ENCODE measurements around the gene LARP6.

The LARP6 gene

DNA sequence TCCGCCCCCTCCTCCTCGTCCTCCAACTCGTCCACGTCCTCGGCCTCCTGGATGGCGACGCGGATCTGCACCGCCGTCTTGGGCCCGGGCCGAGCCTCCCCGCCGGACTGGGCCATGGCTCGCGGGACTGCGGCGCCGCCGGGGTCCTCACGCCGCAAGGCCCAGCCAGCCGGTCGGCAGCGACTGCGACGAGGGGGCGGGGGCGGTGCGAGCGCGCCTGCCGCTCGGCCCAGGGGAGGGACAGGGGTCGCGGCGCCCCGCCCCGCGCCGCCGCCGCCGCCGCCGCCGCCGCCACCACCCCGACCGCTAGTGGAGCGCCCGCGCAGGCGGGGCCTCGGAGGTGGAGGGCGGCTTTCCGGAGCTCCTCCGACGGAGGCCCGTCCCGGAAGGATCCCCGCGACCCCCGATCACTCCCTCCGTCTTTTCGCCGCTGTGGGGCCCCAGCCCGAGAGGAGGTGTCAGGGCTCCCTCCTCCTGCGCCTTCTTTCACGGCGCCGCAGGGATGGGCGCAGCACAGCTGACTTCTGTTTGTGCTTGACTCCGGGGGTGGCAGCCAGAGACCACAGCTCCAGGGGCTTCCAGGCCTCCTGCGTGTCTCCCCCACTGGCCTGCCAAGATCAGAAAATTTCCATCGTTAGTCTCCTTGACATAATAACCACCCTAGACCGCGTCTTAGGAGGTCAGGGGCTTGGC is at the start of gene LARP6:
TSS of gene LARP6 (minus strand) at position 185 of the 693 bp plus-strand sequence. CDS start at position 116, 69 bp downstream.
- no peak within 1 kb of the TSS for H3K4me3 ChIP-seq (ENCODE audit: low read length)
- peaks cover 11% of the 10 kb centered on the region for H3K4me1 ChIP-seq (ENCODE audit: low read length)
- no peak within 1 kb of the TSS for H2AFZ ChIP-seq (ENCODE audit: low read depth, low read length)
- H3K36me3 ChIP-seq (replicated peaks; ENCODE audit: low read depth, low read length) = no peaks in the 10 kb centered on the region
- H3K9ac ChIP-seq (ENCODE audit: low read length) = no peak within 1 kb of the TSS
- H3K27me3 ChIP-seq (ENCODE audit: low read depth, low read length) = peaks cover 28% of the 10 kb centered on the region
- H3K9me3 ChIP-seq (ENCODE audit: insufficient read depth, low read length) = no peaks in the 10 kb centered on the region
- H3K4me2 ChIP-seq (ENCODE audit: low read length) = no peak within 1 kb of the TSS
- no peak for TF ChIP-seq EZH2phosphoT487 (IDR thresholded peaks at IDR 0.05; ENCODE audit: low read depth)
- no peaks in the 10 kb centered on the region for H4K20me1 ChIP-seq (ENCODE audit: insufficient read depth, low read length)
- H3K79me2 ChIP-seq (ENCODE audit: low read length) = no peaks in the 10 kb centered on the region
- no peak within 1 kb of the TSS for H3K27ac ChIP-seq (ENCODE audit: low read length)

DNA sequence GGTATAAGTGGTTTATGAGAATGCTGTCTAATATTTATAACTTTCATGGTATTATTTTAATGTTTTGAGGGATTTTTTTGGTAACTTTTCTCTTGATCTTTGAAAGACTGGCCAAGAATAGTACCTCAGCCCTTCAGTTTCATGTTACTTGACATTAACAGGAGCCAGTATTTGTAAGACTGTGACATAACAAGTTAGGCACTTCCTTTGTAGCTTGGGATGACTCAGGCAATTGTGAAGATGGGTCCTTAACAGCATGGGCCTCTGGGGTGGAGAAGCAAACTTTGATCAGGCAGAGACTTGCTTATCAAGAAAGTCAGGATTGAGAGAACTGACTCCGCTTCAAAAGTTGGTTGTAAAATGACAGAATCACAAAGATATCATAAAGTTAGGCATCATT is 48.1 kb upstream of the LARP6 start:
- Histone ChIP-seq H3K27ac (ENCODE audit: low read length) (no peak overlapping the region), H3K79me2 (ENCODE audit: low read length) (no peaks in the 10 kb centered on the region), H3K4me1 (ENCODE audit: low read length) (no peaks in the 10 kb centered on the region), H3K27me3 (ENCODE audit: low read depth, low read length) (no peaks in the 10 kb centered on the region), H3K9ac (ENCODE audit: low read length) (no peak overlapping the region), H2AFZ (ENCODE audit: low read depth, low read length) (no peak overlapping the region), H3K9me3 (ENCODE audit: insufficient read depth, low read length) (peaks cover 2% of the 10 kb centered on the region; the same call in 1 of the 2 replicates), H3K4me2 (ENCODE audit: low read length) (no peak overlapping the region), H4K20me1 (ENCODE audit: insufficient read depth, low read length) (no peaks in the 10 kb centered on the region), H3K4me3 (ENCODE audit: low read length) (no peak overlapping the region), H3K36me3 (replicated peaks; ENCODE audit: low read depth, low read length) (no peaks in the 10 kb centered on the region)
- TF ChIP-seq, protein P1, sequence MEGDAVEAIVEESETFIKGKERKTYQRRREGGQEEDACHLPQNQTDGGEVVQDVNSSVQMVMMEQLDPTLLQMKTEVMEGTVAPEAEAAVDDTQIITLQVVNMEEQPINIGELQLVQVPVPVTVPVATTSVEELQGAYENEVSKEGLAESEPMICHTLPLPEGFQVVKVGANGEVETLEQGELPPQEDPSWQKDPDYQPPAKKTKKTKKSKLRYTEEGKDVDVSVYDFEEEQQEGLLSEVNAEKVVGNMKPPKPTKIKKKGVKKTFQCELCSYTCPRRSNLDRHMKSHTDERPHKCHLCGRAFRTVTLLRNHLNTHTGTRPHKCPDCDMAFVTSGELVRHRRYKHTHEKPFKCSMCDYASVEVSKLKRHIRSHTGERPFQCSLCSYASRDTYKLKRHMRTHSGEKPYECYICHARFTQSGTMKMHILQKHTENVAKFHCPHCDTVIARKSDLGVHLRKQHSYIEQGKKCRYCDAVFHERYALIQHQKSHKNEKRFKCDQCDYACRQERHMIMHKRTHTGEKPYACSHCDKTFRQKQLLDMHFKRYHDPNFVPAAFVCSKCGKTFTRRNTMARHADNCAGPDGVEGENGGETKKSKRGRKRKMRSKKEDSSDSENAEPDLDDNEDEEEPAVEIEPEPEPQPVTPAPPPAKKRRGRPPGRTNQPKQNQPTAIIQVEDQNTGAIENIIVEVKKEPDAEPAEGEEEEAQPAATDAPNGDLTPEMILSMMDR (IDR thresholded peaks at IDR 0.05; ENCODE audit: low read depth, low read length) = no peak
- TF ChIP-seq EZH2phosphoT487 (IDR thresholded peaks at IDR 0.05; ENCODE audit: low read depth) = no peak

DNA sequence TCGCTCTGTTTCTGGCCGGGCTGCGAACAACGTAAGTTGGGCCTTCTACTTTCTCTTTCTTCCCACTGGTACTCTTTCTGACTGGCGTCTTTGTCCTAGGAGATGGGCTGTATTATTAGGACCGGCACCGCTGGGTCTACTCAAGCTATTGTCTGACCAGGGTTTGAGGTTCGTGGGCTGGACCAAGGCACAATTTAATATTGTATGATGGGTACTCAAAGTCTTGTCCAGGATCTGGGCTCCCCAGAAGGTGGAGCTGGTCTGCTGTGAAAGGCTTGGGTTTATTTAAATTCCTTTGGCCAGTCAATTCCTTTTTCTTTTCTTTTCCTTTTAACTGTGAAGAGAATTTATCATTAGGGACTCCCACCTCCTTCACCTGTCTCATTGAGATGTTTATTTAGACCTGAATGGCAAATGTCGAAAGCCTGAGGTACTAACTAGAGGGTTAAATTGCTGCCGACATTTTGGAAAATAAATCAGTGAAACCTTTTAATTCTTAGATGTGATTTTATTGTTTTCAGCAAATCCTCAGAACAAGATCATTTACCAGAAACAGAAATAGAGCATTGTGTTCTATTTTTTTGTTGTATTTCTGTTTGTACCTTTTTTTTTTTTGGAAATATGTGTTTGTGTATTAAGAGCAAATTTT is 39.1 kb upstream of the LARP6 start:
- H3K79me2 ChIP-seq (ENCODE audit: low read length) = no peaks in the 10 kb centered on the region
- H4K20me1 ChIP-seq (ENCODE audit: insufficient read depth, low read length) = no peaks in the 10 kb centered on the region
- no peak overlapping the region for H3K9ac ChIP-seq (ENCODE audit: low read length)
- H3K4me3 ChIP-seq (ENCODE audit: low read length) = no peak overlapping the region
- no peak overlapping the region for H3K27ac ChIP-seq (ENCODE audit: low read length)
- H3K4me1 ChIP-seq (ENCODE audit: low read length) = peaks cover 13% of the 10 kb centered on the region
- no peaks in the 10 kb centered on the region for H3K36me3 ChIP-seq (replicated peaks; ENCODE audit: low read depth, low read length)
- no peaks in the 10 kb centered on the region for H3K9me3 ChIP-seq (ENCODE audit: insufficient read depth, low read length)
- no peak overlapping the region for H2AFZ ChIP-seq (ENCODE audit: low read depth, low read length)
- TF ChIP-seq, protein P1 (IDR thresholded peaks at IDR 0.05; ENCODE audit: low read depth, low read length) = peak; percentile 50
- no peak for TF ChIP-seq EZH2phosphoT487 (IDR thresholded peaks at IDR 0.05; ENCODE audit: low read depth)
- H3K4me2 ChIP-seq (ENCODE audit: low read length) = no peak overlapping the region
- H3K27me3 ChIP-seq (ENCODE audit: low read depth, low read length) = peaks cover 4% of the 10 kb centered on the region; the same call in 1 of the 2 replicates

DNA sequence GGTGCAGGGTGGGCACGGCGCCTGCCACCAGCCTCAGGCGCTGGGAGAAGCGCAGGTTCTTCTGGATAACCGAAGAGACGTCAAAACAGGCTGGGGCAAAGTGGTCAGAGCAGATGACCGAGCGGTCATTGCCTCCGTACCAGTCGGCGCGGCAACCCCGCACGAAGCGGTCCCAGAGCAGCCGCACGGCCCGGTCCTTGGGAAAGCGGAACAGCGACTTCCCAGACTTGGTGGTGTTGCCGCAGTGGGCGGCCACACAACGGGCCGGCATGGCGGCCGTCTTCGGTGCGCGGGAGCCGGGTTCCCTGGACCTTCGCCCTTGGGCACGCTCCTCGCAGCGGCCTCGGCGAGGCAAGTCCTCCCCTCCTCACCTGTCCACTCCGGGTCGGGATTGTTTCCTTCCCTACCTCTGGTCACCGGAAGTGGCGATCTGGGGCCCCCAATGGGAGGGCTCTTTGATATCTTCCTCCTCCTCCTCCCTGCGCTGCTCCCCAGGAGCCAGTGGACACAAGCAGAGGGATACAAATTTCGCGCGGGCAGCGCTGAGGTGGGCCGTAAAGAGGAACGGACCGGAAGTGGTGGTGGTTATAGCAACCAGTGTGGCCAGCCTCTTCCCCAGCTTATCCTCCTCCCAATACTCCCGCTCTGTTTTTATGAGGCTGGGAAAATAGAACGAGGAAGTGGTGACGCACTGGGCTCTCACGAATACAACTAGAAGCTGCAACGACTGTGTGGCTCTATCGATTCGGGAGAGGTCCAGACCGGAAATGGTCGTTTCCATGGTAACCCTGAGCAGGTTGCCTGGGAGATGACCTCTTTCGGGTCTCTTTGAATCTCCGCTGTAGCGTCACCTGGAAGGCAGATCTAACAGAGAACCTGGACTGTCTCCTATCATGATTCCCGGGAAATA is 38.3 kb upstream of the LARP6 start, which contains the start of the genes LRRC49 and THAP10:
TSS of gene LRRC49 (plus strand) at position 825 of the 910 bp plus-strand sequence. CDS start at position 894, 69 bp downstream.
TSS of gene THAP10 (minus strand) at position 432 of the 910 bp plus-strand sequence. CDS start at position 271, 161 bp downstream.
- TF ChIP-seq EZH2phosphoT487 (IDR thresholded peaks at IDR 0.05; ENCODE audit: low read depth) = no peak
- TF ChIP-seq, protein P1 (IDR thresholded peaks at IDR 0.05; ENCODE audit: low read depth, low read length) = no peak
- peak within 1 kb of the TSS; percentile 44 for H3K4me2 ChIP-seq (ENCODE audit: low read length)
- H3K27ac ChIP-seq (ENCODE audit: low read length) = no peak within 1 kb of the TSS
- H4K20me1 ChIP-seq (ENCODE audit: insufficient read depth, low read length) = no peaks in the 10 kb centered on the region
- no peak within 1 kb of the TSS for H3K4me3 ChIP-seq (ENCODE audit: low read length)
- no peaks in the 10 kb centered on the region for H3K36me3 ChIP-seq (replicated peaks; ENCODE audit: low read depth, low read length)
- H3K9me3 ChIP-seq (ENCODE audit: insufficient read depth, low read length) = no peaks in the 10 kb centered on the region
- H3K27me3 ChIP-seq (ENCODE audit: low read depth, low read length) = peaks cover 4% of the 10 kb centered on the region; the same call in 1 of the 2 replicates
- peaks cover 13% of the 10 kb centered on the region for H3K4me1 ChIP-seq (ENCODE audit: low read length)
- H2AFZ ChIP-seq (ENCODE audit: low read depth, low read length) = peak within 1 kb of the TSS; percentile 57
- H3K9ac ChIP-seq (ENCODE audit: low read length) = no peak within 1 kb of the TSS
- H3K79me2 ChIP-seq (ENCODE audit: low read length) = no peaks in the 10 kb centered on the region
